ENCODE data around the gene SYNDIG1.

GRCh38 chr20:24681634-24682495 is 212.4 kb downstream of the SYNDIG1 start:
- no peak for TF ChIP-seq CTCF (IDR thresholded peaks at IDR 0.05)
- no peak for TF ChIP-seq POLR2AphosphoS5 (IDR thresholded peaks at IDR 0.05)
- TF ChIP-seq POLR2A (IDR thresholded peaks at IDR 0.05), result no peak

All from prostate gland (tissue), 2 donors.